SK-N-SH (cell line): ENCODE measurements around the gene MEG3.

Source experiments
- CTCF ChIP-seq: fragments of 200-600 bp; sonication (generic); IDR thresholded peaks from 2 replicates; pipeline ENCODE4 v1.6.1; 2017; ENCODE audit warnings: antibody characterized with exemption, mild to moderate bottlenecking, moderate library complexity
- FOXJ3 ChIP-seq: sonication (generic); formaldehyde crosslinking; IDR thresholded peaks from 2 replicates; pipeline ENCODE4 v1.5.1; 2020; ENCODE audit warnings: mild to moderate bottlenecking, missing genetic modification reagents

DNA sequence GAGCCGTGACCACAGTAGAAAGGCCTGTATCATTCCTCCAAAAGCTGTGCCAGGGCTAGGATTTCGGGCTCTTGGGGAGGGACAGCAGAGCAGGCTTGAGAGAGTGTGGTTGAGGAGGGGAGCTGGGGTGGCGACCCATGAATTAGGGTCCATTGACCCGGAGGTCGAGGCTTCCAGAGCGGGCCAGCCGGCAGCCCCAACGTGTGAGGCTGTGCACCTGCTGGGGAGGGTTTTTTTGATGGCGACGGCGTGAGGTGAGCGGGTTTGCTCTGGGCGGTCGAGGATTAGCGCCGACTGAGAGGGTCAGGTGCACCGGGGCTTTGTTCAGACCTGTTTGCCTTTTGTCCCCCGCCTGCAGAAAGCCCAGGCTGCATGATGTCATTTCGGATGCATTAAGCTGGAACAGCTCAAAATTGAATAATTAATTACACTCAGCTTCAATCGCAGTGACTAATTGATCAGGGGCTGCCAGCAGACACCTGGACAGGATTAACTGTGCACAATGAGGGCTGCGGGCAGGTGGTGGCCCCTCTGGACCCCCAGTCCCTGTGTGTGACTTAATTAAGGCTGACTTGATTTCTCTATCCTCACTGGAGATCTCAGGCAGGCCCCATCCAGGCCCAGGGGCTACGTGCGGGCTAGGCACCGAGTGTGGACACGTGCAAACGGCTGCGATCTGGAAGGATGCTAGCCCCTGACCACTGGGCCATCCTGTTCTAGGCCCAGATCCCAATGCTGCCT, 42.1 kb upstream of the MEG3 start:
- peak; percentile 97 for TF ChIP-seq FOXJ3 (CRISPR knock-in tag)
- no peak for TF ChIP-seq CTCF
